Kidney tubule cell (primary cell): ENCODE results near the gene IARS2.
"Not testable (repeated sequence)": the region's sequence is repeated elsewhere in the genome, so short reads cannot be mapped to it uniquely, and the experiment has no call there.

Experiments used
- DNase-seq: peaks from one replicate; pipeline ENCODE4 v3.0.0-alpha.2; 2018; ENCODE audit warnings: low spot score

IARS2 gene

DNA sequence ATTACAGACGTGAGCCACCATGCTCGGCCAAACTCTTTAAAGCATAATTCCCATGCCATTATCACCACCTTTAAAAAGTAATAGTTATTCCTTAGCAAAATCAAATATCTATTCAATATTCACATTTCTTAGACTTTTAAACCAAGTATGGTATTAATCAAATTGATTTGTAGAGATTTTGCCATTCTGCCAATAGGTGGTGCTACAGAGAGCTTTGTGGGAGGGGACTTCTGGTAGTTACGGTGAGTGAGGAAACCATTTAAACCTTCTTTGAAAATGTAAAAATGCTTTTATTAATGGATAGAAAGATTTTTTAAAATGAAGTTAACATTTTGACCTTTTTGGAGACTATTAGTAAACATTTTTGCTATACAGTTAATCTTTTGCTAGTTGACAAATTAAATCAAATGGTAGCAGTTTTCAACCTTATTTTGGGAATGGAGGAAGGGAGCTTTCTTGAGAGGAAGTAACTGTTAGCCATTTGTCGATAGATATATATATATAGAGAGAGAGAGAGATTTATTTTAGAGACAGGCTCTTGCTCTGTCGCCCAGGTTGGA lies 19.3 kb downstream of the IARS2 start:
- peak; percentile 25 for DNase-seq

DNA sequence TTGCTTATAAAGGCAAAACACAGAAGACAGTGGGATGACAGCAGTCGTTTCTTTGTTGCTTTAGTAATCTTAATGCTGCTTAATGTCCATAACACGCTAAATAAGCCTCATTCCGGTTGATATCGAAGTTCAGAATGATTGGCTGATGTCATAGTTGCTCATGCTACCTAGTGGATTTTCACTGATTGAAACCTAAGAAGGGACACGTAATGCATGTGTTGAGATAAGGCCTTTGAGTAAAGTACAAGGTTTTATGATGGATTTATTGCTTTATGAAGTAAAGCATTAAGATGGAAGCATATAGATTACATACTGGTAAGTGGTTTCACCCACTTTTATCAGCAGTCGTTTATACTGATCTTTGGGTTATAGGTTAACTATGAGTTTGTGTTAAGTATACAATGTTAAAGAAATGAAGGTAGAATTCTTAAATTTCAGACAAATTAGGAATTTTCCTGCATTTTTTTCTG lies 25.1 kb downstream of the IARS2 start:
- DNase-seq, result no peak

DNA sequence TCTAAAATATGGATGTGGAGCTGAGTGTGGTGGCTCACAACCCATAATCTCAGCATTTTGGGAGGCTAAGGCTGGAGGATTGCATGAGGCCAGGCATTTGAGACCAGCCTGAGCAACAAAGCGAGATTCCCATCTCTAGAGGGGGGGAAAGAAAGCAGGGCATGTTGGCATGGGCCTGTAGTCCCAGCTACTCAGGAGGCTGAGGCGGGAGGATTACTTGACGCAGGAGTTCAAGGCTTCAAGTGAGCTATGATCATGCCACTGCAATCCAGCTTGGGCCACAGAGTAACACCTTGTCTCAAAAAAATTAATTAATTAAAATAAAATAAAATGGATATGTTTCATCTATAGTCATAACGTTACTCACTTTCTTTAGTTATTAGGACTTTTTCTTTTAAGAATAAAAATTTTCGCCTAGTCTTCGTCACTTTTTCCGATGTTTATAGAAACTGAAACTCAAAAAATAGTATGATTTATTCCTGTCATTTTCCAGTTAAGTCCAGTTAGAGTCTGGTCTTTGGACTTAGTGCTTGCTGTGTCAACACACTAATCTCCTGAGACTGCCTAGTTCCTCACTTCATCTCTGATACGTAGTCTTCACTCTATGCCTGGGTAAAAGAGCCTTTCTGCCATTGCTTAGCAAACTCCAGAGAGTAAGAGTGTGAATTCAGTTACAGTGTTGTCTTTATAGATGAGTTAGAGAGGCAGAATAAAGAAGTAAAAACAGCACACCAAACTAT lies 28.0 kb downstream of the IARS2 start:
- no peak for DNase-seq

DNA sequence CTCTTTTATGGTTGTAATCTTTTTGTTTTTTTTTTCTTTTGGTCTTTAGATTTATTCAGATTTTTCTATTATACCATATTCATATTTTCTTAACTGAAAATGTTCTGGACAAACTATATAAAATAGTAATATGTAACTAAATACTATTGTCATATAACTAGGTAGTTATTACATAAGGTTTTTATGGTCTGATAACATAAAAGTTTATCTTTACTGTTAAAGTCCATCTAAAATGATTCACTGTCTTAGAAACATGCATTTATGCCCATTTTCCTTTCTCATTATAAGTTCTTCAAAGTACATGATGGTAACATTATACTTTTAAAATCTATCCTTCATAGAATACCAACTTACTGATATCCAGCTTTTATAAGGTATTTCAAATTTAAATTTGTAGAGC lies 29.1 kb downstream of the IARS2 start:
- no peak for DNase-seq

DNA sequence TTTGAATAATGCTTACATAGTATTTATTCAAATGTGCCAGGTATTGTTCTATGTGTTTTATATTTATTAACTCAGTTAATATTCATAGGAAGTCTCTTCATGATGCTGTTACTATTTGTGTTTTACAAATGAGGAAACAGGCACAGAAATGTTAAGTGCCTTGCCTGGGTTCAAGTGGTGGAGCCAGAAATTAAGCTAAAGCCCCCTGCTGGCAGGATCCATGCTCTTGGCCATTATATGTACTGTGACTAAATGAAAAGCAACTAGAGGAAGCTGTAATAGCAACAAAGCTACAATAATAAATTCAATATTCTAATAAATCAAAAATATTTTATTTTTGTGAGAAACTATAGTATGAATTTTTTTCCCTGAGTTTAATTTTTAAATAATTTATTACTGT lies 30.0 kb downstream of the IARS2 start:
- DNase-seq, result no peak

DNA sequence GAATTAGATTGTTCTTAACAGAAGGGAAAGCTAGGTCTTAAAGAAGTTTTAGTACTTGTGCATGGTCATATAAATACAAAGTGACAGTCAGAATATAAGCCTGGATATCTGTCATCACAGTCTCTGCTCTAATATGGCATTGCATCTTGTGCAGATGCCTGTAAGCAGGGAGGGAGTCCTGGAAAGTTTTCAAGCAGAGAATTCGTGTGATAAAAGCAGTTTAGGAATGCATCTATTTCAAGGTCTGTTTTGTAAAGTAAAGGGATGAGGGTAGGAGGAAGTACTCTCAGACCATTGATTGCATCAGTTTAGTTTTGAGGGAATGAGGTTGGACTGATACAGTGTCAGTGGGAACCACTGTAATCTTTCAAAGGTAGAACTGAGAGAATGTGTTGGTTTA lies 30.6 kb downstream of the IARS2 start:
- DNase-seq, result no peak

DNA sequence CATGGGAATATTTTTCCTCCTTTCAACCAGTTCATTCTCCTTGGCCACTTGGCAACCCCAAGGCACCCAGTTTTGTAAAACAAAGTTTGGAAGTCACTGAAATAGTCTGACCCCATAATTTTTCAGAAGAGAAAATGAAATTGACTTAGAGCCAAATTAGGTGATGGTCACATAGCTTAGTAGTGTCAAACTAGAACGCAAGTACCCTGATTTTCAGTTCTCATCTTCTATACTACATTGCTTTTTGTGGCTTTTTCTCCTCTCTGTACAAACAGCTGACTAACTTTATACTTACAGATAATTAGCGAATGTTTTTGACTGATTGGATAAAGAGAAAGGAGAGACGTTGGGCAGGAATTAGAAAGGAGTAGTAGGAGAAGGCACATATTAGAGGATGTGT lies 33.1 kb downstream of the IARS2 start:
- DNase-seq, result no peak

DNA sequence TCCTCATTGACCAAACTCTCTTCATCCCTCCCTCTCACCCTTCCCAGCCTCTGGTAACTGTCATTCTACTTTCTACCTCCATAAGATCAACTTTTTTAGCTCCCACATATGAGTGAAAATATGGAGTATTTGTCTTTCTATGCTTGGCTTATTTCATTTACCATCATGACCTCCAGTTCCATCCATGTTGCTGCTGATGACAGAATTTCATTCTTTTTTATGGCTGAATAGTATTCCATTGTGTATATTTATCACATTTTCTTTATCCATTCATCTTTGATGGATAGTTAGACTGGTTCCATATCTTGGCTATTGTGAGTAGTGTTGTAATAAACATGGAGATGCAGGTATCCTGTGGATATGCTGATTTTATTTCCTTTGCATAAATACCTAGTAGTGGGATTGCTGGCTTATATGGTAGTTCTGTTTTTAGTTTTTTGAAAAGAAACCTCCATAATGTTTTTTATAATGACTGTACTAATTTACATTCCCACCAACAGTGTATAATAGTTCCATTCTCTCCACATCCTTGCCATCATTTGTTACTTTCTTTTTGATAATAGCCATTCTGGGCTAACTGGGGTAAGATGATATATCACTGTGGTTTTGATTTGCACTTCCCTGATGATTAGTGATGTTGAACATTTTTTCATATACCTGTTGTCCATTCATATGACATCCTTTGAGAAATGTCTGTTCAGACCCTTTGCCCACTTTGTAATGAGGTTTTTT lies 35.7 kb downstream of the IARS2 start:
- no peak for DNase-seq

DNA sequence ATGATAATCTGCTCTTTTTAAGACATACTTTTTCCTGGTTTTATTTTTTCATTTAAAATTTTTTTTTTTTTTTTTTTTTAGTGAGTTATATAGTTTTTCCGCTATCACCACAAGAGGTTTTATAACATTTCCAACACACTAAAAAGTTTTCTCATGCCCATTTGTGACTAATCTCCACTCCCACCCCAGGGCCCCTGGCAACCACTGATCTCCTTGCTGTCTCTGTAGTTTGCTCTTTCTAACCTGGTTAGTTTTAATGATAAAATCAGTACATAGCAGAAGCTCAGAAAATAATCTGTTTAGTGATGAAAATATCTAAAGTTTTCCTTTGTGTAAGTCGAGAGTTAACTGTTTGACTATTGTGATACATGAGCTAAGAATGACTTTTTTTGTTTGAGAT lies 41.8 kb downstream of the IARS2 start:
- no peak for DNase-seq

DNA sequence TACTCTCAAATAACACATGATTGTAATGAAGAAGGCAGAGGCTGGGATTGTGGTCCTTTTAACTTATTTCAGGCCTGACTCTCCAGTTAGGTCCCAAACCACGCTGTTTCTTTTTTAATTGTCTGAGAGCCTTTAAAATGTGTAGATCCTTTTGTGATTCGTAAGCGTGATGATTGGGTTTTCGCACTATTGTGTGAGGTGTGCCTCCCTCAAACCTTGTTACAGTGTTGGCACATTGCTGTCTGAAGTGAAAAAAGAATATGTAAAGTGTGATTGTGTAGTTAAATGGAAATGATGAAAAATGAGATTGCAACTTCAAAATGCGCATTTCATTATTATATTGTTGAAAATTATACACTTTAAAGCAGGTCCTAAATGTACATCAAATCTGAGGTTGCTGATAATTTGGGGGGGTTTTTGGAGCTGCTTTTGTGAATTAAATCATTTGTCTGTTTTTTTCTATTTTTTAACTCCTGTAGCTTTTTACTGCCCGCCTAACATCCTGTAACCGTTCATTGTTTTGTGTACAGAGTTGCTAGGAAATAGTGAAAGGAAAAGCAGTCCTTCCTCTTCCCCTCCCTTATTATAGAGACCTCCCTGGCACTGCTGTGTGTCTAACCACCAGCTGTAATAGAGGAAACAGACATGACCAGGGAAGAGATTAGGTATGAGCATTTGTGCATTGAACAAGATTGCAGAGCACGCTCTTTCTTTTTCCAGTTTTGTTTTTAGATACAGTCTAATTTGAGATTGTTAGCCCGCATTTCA lies 43.3 kb downstream of the IARS2 start:
- DNase-seq, result no peak

DNA sequence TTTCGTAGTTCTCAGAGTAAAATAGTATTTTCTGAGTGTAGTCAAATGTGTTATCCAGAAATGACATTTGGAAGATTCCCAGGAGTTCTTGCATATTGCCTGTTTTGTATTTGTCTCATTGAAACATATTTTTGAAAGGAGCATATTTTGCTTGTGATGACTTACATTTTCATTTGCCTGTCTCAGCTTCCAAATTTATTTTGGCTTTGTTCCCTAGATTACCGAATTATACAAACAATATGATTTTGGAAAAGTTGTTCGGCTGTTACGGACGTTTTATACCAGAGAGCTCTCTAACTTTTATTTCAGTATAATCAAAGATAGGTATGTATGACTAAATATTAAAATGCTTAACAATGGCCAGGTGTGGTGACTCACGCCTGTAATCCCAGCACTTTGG lies 46.0 kb downstream of the IARS2 start:
- no peak for DNase-seq

DNA sequence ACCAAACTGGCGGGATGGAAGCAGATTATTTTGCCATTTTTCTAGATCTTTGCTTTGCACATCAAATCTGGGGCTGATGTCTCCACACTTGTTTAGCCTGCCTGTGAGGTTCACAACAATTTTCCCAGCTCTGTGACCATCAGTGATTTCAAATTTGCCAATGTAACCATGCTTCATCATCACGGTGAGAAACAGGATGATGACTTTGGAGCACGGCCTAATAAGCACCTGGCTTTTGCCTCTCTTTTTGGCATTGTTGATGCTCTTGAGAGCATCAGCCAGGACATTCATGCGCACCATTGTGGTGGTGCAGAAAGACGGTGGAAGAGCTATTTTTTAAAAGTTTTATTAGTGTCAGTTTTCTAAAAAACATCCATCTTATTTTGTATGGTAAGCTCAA lies 50.1 kb downstream of the IARS2 start:
- no peak for DNase-seq

DNA sequence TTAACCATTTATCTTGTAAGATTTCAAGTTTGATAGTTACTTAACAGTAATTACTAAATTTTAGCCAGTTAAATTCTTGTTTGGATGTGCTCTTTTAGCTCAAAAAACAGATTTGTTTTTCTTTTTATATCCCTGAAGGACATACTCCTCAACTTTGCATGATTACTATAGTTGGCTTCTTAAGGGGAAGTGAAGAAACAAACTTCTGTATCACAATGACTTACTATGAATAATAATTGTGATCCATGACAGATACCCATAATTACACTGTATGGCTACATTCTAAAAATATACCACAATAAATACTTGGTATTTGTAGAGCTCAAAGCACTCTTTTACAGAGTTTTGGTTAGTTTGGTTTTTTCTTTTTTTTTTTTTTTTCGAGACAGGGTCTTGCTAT lies 55.8 kb downstream of the IARS2 start:
- DNase-seq, result no peak

DNA sequence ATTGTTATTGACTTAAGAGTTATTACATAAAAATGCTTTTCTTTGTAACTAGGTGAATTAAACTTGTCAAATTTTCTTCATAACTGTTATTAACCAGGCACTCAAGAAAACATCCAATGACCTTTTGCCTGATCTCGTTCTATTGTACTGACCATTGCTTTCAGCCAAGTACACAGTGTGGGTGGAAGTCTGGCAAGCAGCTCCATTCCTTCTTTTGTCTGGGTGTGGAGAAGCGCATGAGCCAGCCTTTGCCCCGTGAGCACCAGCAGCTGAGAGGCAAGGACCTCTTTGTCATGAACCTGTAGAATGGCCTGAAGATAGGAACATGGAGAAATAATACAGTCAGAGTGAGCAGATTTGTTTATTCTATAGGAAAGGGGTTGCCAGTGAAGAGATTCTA lies 57.5 kb downstream of the IARS2 start:
- DNase-seq, result no peak

DNA sequence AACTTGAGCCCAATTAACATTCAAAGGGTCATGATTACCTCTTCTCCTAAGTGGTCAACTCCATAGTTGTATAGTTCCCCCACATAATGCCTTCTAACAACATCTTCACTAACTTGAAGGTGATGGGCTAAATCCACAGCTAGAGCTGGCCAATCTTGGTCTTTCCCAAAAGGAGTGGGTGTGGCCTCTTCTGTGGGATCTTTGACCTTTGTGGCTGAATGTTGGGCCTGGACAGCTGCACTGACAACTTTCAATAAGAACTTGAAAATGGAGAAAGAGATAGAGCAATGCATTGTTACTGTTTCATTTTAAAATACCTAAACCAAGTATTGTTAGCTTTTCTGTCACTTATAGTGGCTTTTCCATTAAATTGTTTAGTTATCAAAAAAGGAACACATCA lies 59.2 kb downstream of the IARS2 start:
- DNase-seq, result no peak

DNA sequence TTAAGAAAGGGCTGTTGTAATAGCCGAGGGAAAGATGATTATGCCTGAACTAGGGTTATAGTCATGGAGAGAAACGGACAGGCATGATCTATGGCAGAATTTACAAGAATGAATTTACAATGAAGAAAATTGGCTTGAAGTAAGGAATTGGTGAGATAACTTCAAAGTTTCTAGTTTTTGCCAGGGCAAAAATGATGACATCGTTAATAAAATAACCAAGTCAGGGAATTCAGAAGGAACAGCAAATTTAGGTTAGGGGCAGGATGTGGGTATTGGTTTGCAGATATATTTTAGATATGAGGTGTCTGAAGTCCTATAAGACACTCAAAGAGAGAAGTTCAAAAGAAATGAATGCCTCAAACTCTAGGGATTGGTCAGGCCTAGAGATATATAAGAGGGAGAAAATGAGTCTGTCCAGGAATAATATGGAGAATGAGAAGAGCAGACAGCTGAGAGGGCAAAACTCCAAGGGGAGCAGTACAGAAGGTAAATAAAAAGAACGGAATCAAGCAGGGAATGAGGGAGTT lies 62.8 kb downstream of the IARS2 start:
- DNase-seq, result no peak

DNA sequence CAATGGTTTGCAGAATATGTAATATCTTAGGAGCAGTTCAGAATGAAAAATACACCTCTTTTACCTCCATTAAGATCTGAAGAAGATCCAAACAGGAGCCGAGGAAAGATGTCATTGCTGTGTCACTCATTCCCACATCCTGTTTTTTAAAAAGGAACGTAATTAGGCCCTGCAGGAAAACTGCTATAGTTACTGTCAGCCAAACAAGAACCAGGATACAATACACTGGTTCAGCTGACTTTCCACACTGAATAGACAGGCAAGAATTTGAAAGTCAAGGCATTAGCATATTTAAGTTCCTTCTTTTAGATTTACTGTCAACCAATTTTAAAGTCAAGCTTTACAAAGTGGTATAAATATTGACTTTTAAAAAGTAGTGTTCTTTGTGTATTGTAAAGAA lies 63.8 kb downstream of the IARS2 start:
- no peak for DNase-seq

DNA sequence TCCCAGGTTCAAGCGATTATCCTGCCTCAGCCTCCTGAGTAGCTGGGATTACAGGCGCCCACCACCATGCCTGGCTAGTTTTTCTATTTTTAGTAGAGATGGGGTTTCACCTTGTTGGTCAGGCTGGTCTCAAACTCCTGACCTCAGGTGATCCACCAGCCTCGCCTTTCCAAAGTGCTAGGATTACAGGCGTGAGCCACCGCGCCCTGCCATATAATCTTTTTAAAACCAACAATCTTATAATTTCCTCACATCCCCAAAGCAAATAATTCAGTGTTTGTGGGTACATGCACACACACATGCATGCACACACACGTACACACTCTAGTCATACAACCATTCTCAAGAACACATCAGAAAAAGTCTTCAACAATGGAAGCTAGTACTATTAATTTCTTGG lies 64.6 kb downstream of the IARS2 start:
- not testable (repeated sequence) for DNase-seq

DNA sequence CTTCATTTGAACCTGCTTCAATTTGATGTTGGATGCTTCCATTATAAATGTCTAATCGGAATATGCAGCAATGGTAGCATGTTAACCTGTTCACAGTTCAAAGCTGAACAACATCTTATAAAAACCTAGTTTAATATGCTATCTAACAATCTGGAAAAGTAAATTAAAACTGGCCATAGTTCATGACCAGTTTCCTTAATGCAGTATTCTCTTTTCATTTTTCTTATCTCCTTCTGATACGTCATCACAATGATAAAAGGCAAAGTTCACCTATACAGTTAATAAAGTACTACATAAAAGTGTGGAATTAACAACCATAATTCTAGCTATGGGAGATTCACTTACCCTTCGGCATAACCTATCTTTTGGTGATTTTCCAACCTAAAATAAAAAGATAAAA lies 65.1 kb downstream of the IARS2 start:
- no peak for DNase-seq

DNA sequence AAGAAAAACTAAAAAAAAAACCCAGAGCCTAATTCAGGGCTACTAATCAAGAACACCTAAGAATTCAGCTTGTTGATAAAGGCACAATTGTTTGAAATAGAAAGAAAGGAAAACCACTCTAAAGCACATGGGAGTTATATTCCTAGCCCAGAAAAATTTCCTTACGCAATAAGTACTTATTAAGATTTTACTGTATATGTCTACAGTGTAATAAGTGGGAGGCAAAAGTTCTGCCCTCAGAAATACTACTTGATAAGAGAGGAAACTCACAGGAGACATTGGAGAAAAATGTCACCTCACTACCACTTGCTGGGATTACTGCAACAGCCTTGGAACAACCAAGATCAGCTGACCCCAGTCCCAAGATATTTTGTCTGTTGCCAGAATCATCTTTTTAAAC lies 66.1 kb downstream of the IARS2 start:
- no peak for DNase-seq

DNA sequence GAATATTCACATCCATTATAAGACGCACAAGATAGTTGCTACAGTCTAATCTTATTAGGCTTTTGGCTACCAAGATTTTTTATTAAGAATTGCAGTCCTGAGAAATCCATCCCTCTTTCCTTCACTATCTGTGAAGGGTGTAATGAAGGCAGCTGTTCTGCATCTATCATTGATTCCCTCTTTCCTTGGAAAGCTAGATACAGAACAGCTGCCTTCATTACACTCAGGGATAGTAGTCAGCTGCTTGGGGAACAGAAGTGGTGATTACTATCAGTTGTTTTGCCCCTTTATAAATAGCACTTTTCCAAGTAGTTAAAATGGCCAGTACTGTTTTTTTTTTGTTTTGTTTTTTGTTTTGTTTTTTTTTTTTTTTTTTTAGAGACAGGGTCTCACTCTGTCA lies 70.2 kb downstream of the IARS2 start:
- no peak for DNase-seq

DNA sequence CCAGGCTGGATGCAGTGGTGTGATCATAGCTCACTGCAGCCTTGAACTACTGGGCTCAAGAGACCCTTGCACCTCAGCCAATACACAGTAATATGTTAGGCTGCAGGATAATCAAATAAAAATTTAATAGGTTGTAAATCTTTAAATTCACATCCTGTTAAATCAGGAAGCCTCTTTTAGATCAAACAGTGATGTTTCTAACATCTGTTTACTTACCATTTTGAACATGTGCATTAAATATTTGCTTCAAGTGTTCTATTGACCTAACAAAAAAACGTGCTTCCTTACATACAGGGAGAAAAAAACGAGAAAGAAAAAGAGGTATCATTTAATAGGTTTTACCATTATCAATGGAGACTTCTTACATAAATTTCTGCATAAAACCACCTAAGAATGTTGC lies 70.6 kb downstream of the IARS2 start:
- DNase-seq, result no peak

DNA sequence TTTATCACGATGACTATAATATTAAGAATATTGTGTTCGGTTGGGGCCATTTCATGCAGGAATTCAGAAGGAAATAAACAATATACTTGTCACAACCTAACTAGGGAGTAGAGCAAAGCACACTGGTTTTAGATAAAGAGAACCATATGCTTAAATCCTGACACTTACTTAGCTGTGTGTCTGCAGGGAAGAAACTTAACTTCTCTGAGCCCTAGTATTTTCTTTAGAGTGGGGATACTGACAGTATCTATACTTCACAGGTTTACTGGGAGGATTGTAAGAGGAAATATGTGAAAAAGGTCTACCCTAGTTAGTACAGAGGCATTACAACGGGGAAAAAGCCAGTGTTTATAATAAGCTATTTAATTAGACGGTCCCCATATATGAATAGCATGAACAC lies 72.9 kb downstream of the IARS2 start:
- no peak for DNase-seq
